Mesothelial cell of epicardium (in vitro differentiated cells): ENCODE measurements around the gene STPG1. TPM values are rescaled to one million over a fixed set of nuclear protein-coding genes. Genes with fewer than 3 reads are reported as not detected.

Source experiments
- DNase-seq, 2 experiments: peaks; one replicate each; pipeline ENCODE4 v3.0.0; 2021; ENCODE audit warnings: low spot score in 2 of 2; ENCODE audit not compliant: unreplicated experiment in 2 of 2
- H3K27ac Mint-ChIP-seq: 2 replicates; pipeline ENCODE4 v1.8.0; 2021; ENCODE audit warnings: mixed read lengths
- H3K27me3 Mint-ChIP-seq: 2 replicates; pipeline ENCODE4 v1.8.0; 2021; ENCODE audit warnings: low read depth, mixed read lengths
- H3K36me3 Mint-ChIP-seq: 2 replicates; pipeline ENCODE4 v1.8.0; 2021; ENCODE audit warnings: mixed read lengths
- H3K4me1 Mint-ChIP-seq: 2 replicates; pipeline ENCODE4 v1.8.0; 2021; ENCODE audit warnings: mixed read lengths
- H3K4me3 Mint-ChIP-seq: 2 replicates; pipeline ENCODE4 v1.8.0; 2021; ENCODE audit warnings: mild to moderate bottlenecking, moderate library complexity, mixed read lengths
- H3K9me3 Mint-ChIP-seq: 2 replicates; pipeline ENCODE4 v1.8.0; 2021; ENCODE audit warnings: mixed read lengths
- CTCF ChIP-seq: fragments of 200-600 bp; sonication (generic); IDR thresholded peaks from one replicate; pipeline ENCODE4 v1.5.0; 2021; ENCODE audit warnings: antibody characterized with exemption; ENCODE audit not compliant: unreplicated experiment
- total RNA-seq: library from RNA; stranded (reverse); gene quantifications from 3 replicates; pipeline ENCODE4 v1.2.1, GENCODE V29; 2021

The STPG1 gene
- total RNA-seq, 1 donor from 2014 or later: 8.8 TPM

- Mint-ChIP-seq H3K36me3 (peaks cover 11% of the 10 kb centered on the region), H3K4me3 (no peak overlapping the region), H3K27ac (no peak overlapping the region), H3K4me1 (peaks cover 38% of the 10 kb centered on the region), H3K27me3 (peaks cover 6% of the 10 kb centered on the region), H3K9me3 (no peaks in the 10 kb centered on the region)
- DNase-seq: no peak
- no peak for TF ChIP-seq CTCF
Observed at GRCh38 chr1:24351918-24352627, 61.5 kb downstream of the STPG1 start.

- Mint-ChIP-seq H3K4me3 (no peak overlapping the region), H3K27me3 (peaks cover 6% of the 10 kb centered on the region), H3K4me1 (peaks cover 42% of the 10 kb centered on the region), H3K36me3 (peaks cover 7% of the 10 kb centered on the region), H3K27ac (no peak overlapping the region), H3K9me3 (no peaks in the 10 kb centered on the region)
- no peak for TF ChIP-seq CTCF
- DNase-seq: no peak
Observed at GRCh38 chr1:24351247-24351646, 62.3 kb downstream of the STPG1 start.

- no peak for DNase-seq
- Mint-ChIP-seq H3K27me3 (peaks cover 6% of the 10 kb centered on the region), H3K4me1 (peaks cover 45% of the 10 kb centered on the region), H3K27ac (no peak overlapping the region), H3K4me3 (no peak overlapping the region), H3K9me3 (no peaks in the 10 kb centered on the region), H3K36me3 (peaks cover 5% of the 10 kb centered on the region)
- no peak for TF ChIP-seq CTCF
Observed at GRCh38 chr1:24349891-24350290, 63.7 kb downstream of the STPG1 start.

- H3K27me3 Mint-ChIP-seq: peaks cover 3% of the 10 kb centered on the region
- peak overlapping the region; percentile 93 for H3K27ac Mint-ChIP-seq
- H3K4me1 Mint-ChIP-seq: peaks cover 45% of the 10 kb centered on the region
Observed at GRCh38 chr1:24348196-24348595, 65.4 kb downstream of the STPG1 start.

GRCh38 chr1:24347159-24347934 lies 66.2 kb downstream of the STPG1 start:
- Mint-ChIP-seq H3K4me1 (peaks cover 44% of the 10 kb centered on the region), H3K27ac (peak overlapping the region; percentile 93), H3K27me3 (peaks cover 3% of the 10 kb centered on the region), H3K36me3 (no peaks in the 10 kb centered on the region), H3K4me3 (no peak overlapping the region), H3K9me3 (no peaks in the 10 kb centered on the region)
- DNase-seq: no peak
- no peak for TF ChIP-seq CTCF

More at GRCh38 chr1:24348196-24348595, 65.4 kb downstream of the STPG1 start:
- Mint-ChIP-seq H3K36me3 (no peaks in the 10 kb centered on the region), H3K4me3 (no peak overlapping the region), H3K9me3 (no peaks in the 10 kb centered on the region)
- no peak for DNase-seq
- TF ChIP-seq CTCF: no peak
